Vagina (tissue), 2 donors: ENCODE data around the gene HAUS3. TPM values are rescaled to one million over a fixed set of nuclear protein-coding genes. Genes with fewer than 3 reads are reported as not detected.
A peak's percentile ranks its signal among the peaks of the same experiment; 100 is the strongest.

Experiments
- DNase-seq, 2 donors: peaks; one replicate each; pipeline ENCODE4 v3.0.0-alpha.2; 2017; ENCODE audit errors: extremely low spot score in 2 of 2
- H3K27ac ChIP-seq: fragments of 200-600 bp; sonication (generic); one replicate; pipeline ENCODE4 v1.5.1; 2019
- H3K27me3 ChIP-seq: fragments of 200-600 bp; sonication (generic); one replicate; pipeline ENCODE4 v1.5.1; 2019
- H3K36me3 ChIP-seq, 2 donors: fragments of 200-600 bp; sonication (generic); one replicate each; pipeline ENCODE4 v1.5.1; 2017 to 2019
- H3K4me1 ChIP-seq: fragments of 200-600 bp; sonication (generic); one replicate; pipeline ENCODE4 v1.5.1; 2019
- H3K4me3 ChIP-seq, 2 donors: fragments of 200-600 bp; sonication (generic); 1 replicate in 1 of 2; 2 replicates in 1 of 2; pipeline ENCODE4 v1.5.1; 2016 to 2019
- H3K9me3 ChIP-seq: fragments of 200-600 bp; sonication (generic); one replicate; pipeline ENCODE4 v1.5.1; 2019
- CTCF ChIP-seq, 3 experiments: fragments of 450-650 bp in 2 of 3; fragments of 200-600 bp in 1 of 3; sonication (generic) in 1 of 3; IDR thresholded peaks; one replicate each; pipeline ENCODE4 v1.5.1; 2017 to 2019; ENCODE audit warnings: antibody characterized with exemption in 3 of 3, mild to moderate bottlenecking in 2 of 3, moderate library complexity in 2 of 3
- POLR2A ChIP-seq, 2 donors: fragments of 450-650 bp; IDR thresholded peaks; one replicate each; pipeline ENCODE4 v1.6.1; 2017; ENCODE audit warnings: antibody characterized with exemption in 2 of 2, mild to moderate bottlenecking in 2 of 2, moderate library complexity in 2 of 2
- POLR2AphosphoS5 ChIP-seq, 2 donors: sonication (generic); formaldehyde crosslinking; IDR thresholded peaks; one replicate each; pipeline ENCODE4 v1.9.0; 2017; ENCODE audit warnings: antibody characterized with exemption in 2 of 2, mild to moderate bottlenecking in 2 of 2, low read depth in 1 of 2; ENCODE audit not compliant: insufficient read depth in 1 of 2
- intact Hi-C: fragments of 100-400 bp; cut with DNase I; formaldehyde crosslinking; loops from one replicate; pipeline ENCODE4 v1.15.1; 2023
- total RNA-seq: library from RNA; depleted of rRNA; stranded (reverse); fragments of >200 nt; gene quantifications from one replicate; pipeline ENCODE4 v1.2.3, GENCODE V29; 2016

The HAUS3 gene
- total RNA-seq, 1 donor from 2014 or later = 9.6 TPM

DNA sequence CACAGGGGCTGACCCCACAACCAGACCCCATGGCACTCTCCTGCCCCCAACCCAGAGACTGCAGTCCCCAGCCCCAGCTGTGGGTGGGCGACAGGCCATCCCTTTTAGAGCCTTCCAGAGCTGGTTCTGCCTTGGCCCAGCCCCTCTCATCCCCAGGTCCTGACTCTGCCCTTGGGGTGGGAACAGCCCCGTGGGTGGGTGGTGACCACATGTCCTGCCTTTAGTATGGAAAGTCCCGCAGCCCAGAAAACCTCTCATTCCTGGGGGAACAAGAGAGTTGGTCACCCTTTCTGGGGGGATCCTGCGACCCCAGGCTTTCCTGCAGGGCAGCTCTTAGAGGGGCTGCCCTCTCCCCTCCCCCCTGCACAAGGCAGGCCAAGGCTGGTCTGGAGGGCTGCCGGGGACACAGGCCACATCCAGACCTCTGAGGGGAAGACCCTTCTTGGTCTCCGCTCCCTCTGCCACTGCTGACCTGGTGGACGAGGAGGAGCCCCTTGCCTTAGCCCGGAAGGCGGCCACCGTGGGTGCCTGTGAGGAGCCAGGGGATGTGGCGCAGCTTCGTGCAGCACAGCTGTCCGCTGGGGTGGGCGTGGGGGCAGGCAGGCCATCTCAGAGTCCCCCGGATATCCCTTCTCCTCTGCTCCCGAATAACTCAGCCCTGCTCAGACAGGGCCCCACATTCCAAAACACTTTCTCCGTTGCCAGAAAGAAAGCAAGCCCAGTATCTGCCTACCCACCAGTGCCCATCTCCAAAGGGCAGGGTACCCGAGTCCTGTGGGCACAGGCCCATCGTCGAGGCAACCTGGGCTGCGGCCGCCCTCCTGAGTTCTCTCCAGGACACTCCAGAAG, 26.7 kb upstream of the HAUS3 start:
- Histone ChIP-seq H3K4me3 (no peak overlapping the region), H3K36me3 (no peaks in the 10 kb centered on the region), H3K27me3 (no peaks in the 10 kb centered on the region), H3K9me3 (no peaks in the 10 kb centered on the region), H3K4me1 (peaks cover 9% of the 10 kb centered on the region), H3K27ac (no peak overlapping the region)
- DNase-seq = no peak
- no peak for TF ChIP-seq POLR2A (IDR thresholded peaks at IDR 0.05)
- no peak for TF ChIP-seq CTCF (IDR thresholded peaks at IDR 0.05)
- TF ChIP-seq POLR2AphosphoS5 (IDR thresholded peaks at IDR 0.05; ENCODE audit: insufficient read depth in 1 of 2, low read depth in 1 of 2) = no peak
- intact Hi-C loops = loop anchor here (10.0 kb wide), 1 partner anchor 146 kb away; the partner anchor contains the start of genes CFAP99 and ZFYVE28

GRCh38 chr4:2267841-2268240, 25.9 kb upstream of the HAUS3 start:
- DNase-seq = no peak
- Histone ChIP-seq H3K36me3 (no peaks in the 10 kb centered on the region), H3K4me1 (peaks cover 16% of the 10 kb centered on the region), H3K27me3 (no peaks in the 10 kb centered on the region), H3K9me3 (no peaks in the 10 kb centered on the region), H3K27ac (no peak overlapping the region), H3K4me3 (no peak overlapping the region)
- intact Hi-C loops = loop anchor here (10.0 kb wide), 1 partner anchor 147 kb away; the partner anchor contains the start of genes CFAP99 and ZFYVE28
- no peak for TF ChIP-seq CTCF (IDR thresholded peaks at IDR 0.05)

- H3K4me1 ChIP-seq = peaks cover 21% of the 10 kb centered on the region
- no peak overlapping the region for H3K27ac ChIP-seq
- intact Hi-C loops = loop anchor here (10.0 kb wide), 1 partner anchor 147 kb away; the partner anchor contains the start of genes CFAP99 and ZFYVE28
- TF ChIP-seq CTCF (IDR thresholded peaks at IDR 0.05) (no peak), POLR2A (IDR thresholded peaks at IDR 0.05) (no peak), POLR2AphosphoS5 (IDR thresholded peaks at IDR 0.05; ENCODE audit: insufficient read depth in 1 of 2, low read depth in 1 of 2) (no peak)
- H3K9me3 ChIP-seq = no peaks in the 10 kb centered on the region
- H3K4me3 ChIP-seq = no peak overlapping the region
- H3K27me3 ChIP-seq = no peaks in the 10 kb centered on the region
- H3K36me3 ChIP-seq = no peaks in the 10 kb centered on the region
- DNase-seq = no peak
Observed at GRCh38 chr4:2267320-2267811, 25.4 kb upstream of the HAUS3 start.

DNA sequence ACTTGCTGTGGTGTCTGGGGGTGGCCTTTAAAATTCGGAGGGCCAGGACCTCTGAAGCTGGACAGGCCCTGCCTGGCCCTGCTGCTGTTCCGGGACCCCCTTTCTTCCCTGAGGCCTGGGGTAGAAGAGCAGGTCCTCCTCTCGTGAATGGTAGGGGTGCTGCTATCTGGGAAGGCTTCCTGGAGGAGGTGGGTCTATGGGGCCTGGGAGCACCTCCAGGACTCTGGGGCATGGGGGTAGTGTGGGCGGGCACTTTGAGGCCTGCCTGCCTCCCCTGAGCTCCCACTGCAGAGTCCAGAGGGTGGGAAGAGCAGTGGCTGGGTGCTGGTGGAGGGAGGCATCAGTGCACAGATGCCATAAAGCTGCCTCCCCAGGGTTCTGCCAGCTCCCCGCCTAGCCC, 24.9 kb upstream of the HAUS3 start:
- H3K27ac ChIP-seq = peak overlapping the region; percentile 77
- DNase-seq = no peak
- peaks cover 21% of the 10 kb centered on the region for H3K4me1 ChIP-seq
- no peak for TF ChIP-seq POLR2AphosphoS5 (IDR thresholded peaks at IDR 0.05; ENCODE audit: insufficient read depth in 1 of 2, low read depth in 1 of 2)
- TF ChIP-seq CTCF (IDR thresholded peaks at IDR 0.05) = no peak
- TF ChIP-seq POLR2A (IDR thresholded peaks at IDR 0.05) = no peak
- H3K36me3 ChIP-seq = no peaks in the 10 kb centered on the region
- intact Hi-C loops = loop anchor here (10.0 kb wide), 1 partner anchor 148 kb away; the partner anchor contains the start of genes CFAP99 and ZFYVE28
- no peaks in the 10 kb centered on the region for H3K27me3 ChIP-seq
- H3K9me3 ChIP-seq = no peaks in the 10 kb centered on the region
- no peak overlapping the region for H3K4me3 ChIP-seq

- Histone ChIP-seq H3K4me1 (peaks cover 21% of the 10 kb centered on the region), H3K36me3 (no peaks in the 10 kb centered on the region), H3K27ac (peak overlapping the region; percentile 77), H3K9me3 (no peaks in the 10 kb centered on the region), H3K4me3 (no peak overlapping the region), H3K27me3 (no peaks in the 10 kb centered on the region)
- TF ChIP-seq POLR2AphosphoS5 (IDR thresholded peaks at IDR 0.05; ENCODE audit: insufficient read depth in 1 of 2, low read depth in 1 of 2) (peak; percentile 13 to 24), POLR2A (IDR thresholded peaks at IDR 0.05) (no peak), CTCF (IDR thresholded peaks at IDR 0.05) (no peak)
- no peak for DNase-seq
- intact Hi-C loops = loop anchor here (10.0 kb wide), 1 partner anchor 149 kb away; the partner anchor contains the start of genes CFAP99 and ZFYVE28
Observed at GRCh38 chr4:2266181-2266580, 24.3 kb upstream of the HAUS3 start.
